Measurements from ENCODE around the gene TRIM71. TPM values are rescaled to one million over a fixed set of nuclear protein-coding genes. Genes with fewer than 3 reads are reported as not detected.

The TRIM71 gene
- total RNA-seq, 1 donor from 2014 or later = 0.52 TPM

- H3K36me3 ChIP-seq (ENCODE audit: control insufficient read depth in 3 of 3, insufficient read depth in 3 of 3, low read length in 3 of 3) = no peaks in the 10 kb centered on the region
- H3K9me3 ChIP-seq (ENCODE audit: control insufficient read depth in 3 of 3, low read length in 3 of 3) = no peaks in the 10 kb centered on the region
- no peaks in the 10 kb centered on the region for H3K27me3 ChIP-seq (ENCODE audit: control insufficient read depth in 3 of 3, insufficient read depth in 3 of 3, low read length in 3 of 3)
- no peak overlapping the region for H3K27ac ChIP-seq (ENCODE audit: low read depth, low read length)
- no peak overlapping the region for H3K4me3 ChIP-seq (ENCODE audit: low read length in 3 of 3)
- H3K9ac ChIP-seq (ENCODE audit: low read depth in 1 of 3, low read length in 3 of 3) = no peak overlapping the region
- no peaks in the 10 kb centered on the region for H3K4me1 ChIP-seq (ENCODE audit: control insufficient read depth in 3 of 3, insufficient read depth in 3 of 3, low read length in 3 of 3)
Measured at GRCh38 chr3:32848215-32848614, 30.4 kb downstream of the TRIM71 start.

DNA sequence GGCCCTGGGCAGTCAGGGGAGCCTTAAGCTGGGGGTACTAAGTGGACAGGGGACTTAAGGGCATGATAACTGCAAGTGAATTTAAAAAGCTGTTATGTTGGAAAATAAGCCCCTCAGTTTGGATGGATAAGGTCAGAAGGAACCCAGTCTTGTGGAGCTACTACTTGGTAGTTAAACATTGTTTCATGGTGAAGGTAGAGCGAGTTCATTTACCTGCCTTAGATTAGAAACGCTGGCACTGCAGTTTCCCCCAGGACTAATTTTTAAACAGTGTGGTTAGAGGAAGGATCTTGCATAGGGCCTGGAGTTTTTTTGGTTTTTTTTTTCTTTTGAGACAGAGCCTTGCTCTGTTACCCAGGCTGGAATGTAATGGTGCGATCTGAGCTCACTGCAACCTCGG, 31.2 kb downstream of the TRIM71 start:
- no peak overlapping the region for H3K4me3 ChIP-seq (ENCODE audit: low read length in 3 of 3)
- no peak overlapping the region for H3K27ac ChIP-seq (ENCODE audit: low read depth, low read length)
- no peaks in the 10 kb centered on the region for H3K4me1 ChIP-seq (ENCODE audit: control insufficient read depth in 3 of 3, insufficient read depth in 3 of 3, low read length in 3 of 3)
- no peaks in the 10 kb centered on the region for H3K27me3 ChIP-seq (ENCODE audit: control insufficient read depth in 3 of 3, insufficient read depth in 3 of 3, low read length in 3 of 3)
- no peaks in the 10 kb centered on the region for H3K36me3 ChIP-seq (ENCODE audit: control insufficient read depth in 3 of 3, insufficient read depth in 3 of 3, low read length in 3 of 3)
- H3K9me3 ChIP-seq (ENCODE audit: control insufficient read depth in 3 of 3, low read length in 3 of 3) = no peaks in the 10 kb centered on the region
- H3K9ac ChIP-seq (ENCODE audit: low read depth in 1 of 3, low read length in 3 of 3) = no peak overlapping the region

GRCh38 chr3:32850226-32850625, 32.4 kb downstream of the TRIM71 start:
- H3K4me1 ChIP-seq (ENCODE audit: control insufficient read depth in 3 of 3, insufficient read depth in 3 of 3, low read length in 3 of 3) = no peaks in the 10 kb centered on the region
- H3K27ac ChIP-seq (ENCODE audit: low read depth, low read length) = no peak overlapping the region
- no peaks in the 10 kb centered on the region for H3K36me3 ChIP-seq (ENCODE audit: control insufficient read depth in 3 of 3, insufficient read depth in 3 of 3, low read length in 3 of 3)
- no peak overlapping the region for H3K9ac ChIP-seq (ENCODE audit: low read depth in 1 of 3, low read length in 3 of 3)
- H3K27me3 ChIP-seq (ENCODE audit: control insufficient read depth in 3 of 3, insufficient read depth in 3 of 3, low read length in 3 of 3) = no peaks in the 10 kb centered on the region
- H3K4me3 ChIP-seq (ENCODE audit: low read length in 3 of 3) = no peak overlapping the region
- no peaks in the 10 kb centered on the region for H3K9me3 ChIP-seq (ENCODE audit: control insufficient read depth in 3 of 3, low read length in 3 of 3)

- H3K4me3 ChIP-seq (ENCODE audit: low read length in 3 of 3) = no peak overlapping the region
- no peak overlapping the region for H3K9ac ChIP-seq (ENCODE audit: low read depth in 1 of 3, low read length in 3 of 3)
- no peaks in the 10 kb centered on the region for H3K36me3 ChIP-seq (ENCODE audit: control insufficient read depth in 3 of 3, insufficient read depth in 3 of 3, low read length in 3 of 3)
- H3K27ac ChIP-seq (ENCODE audit: low read depth, low read length) = no peak overlapping the region
- H3K9me3 ChIP-seq (ENCODE audit: control insufficient read depth in 3 of 3, low read length in 3 of 3) = no peaks in the 10 kb centered on the region
- H3K4me1 ChIP-seq (ENCODE audit: control insufficient read depth in 3 of 3, insufficient read depth in 3 of 3, low read length in 3 of 3) = no peaks in the 10 kb centered on the region
- no peaks in the 10 kb centered on the region for H3K27me3 ChIP-seq (ENCODE audit: control insufficient read depth in 3 of 3, insufficient read depth in 3 of 3, low read length in 3 of 3)
Measured at GRCh38 chr3:32850636-32851035, 32.8 kb downstream of the TRIM71 start.

DNA sequence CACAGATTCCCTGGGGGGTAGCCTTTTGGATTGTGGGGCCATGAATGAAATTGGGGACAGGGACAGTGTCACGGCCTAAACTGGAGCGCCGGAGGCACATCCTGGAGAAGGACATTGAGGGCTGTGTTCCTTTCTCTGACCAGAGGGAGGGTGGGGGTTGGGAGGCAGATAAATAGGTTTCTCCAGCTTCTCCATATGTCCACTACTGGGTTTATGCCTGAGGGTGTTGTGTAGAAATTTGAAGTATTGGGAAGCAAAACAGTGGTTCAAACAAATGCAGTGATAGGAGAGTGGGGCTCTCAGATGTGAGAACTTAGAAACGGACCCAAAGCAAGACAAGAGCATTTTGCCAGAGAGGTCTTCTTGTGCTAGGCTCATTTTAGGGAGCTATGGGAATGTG, 34.3 kb downstream of the TRIM71 start:
- Histone ChIP-seq H3K9ac (ENCODE audit: low read depth in 1 of 3, low read length in 3 of 3) (no peak overlapping the region), H3K27ac (ENCODE audit: low read depth, low read length) (no peak overlapping the region), H3K27me3 (ENCODE audit: control insufficient read depth in 3 of 3, insufficient read depth in 3 of 3, low read length in 3 of 3) (no peaks in the 10 kb centered on the region), H3K4me1 (ENCODE audit: control insufficient read depth in 3 of 3, insufficient read depth in 3 of 3, low read length in 3 of 3) (no peaks in the 10 kb centered on the region), H3K4me3 (ENCODE audit: low read length in 3 of 3) (no peak overlapping the region), H3K36me3 (ENCODE audit: control insufficient read depth in 3 of 3, insufficient read depth in 3 of 3, low read length in 3 of 3) (no peaks in the 10 kb centered on the region), H3K9me3 (ENCODE audit: control insufficient read depth in 3 of 3, low read length in 3 of 3) (no peaks in the 10 kb centered on the region)

- Histone ChIP-seq H3K36me3 (ENCODE audit: control insufficient read depth in 3 of 3, insufficient read depth in 3 of 3, low read length in 3 of 3) (no peaks in the 10 kb centered on the region), H3K4me3 (ENCODE audit: low read length in 3 of 3) (no peak overlapping the region), H3K27me3 (ENCODE audit: control insufficient read depth in 3 of 3, insufficient read depth in 3 of 3, low read length in 3 of 3) (peaks cover 0 to 2% (median 0%) of the 10 kb centered on the region in 3 donors), H3K27ac (ENCODE audit: low read depth, low read length) (no peak overlapping the region), H3K4me1 (ENCODE audit: control insufficient read depth in 3 of 3, insufficient read depth in 3 of 3, low read length in 3 of 3) (no peaks in the 10 kb centered on the region), H3K9ac (ENCODE audit: low read depth in 1 of 3, low read length in 3 of 3) (no peak overlapping the region), H3K9me3 (ENCODE audit: control insufficient read depth in 3 of 3, low read length in 3 of 3) (no peaks in the 10 kb centered on the region)
Measured at GRCh38 chr3:32855350-32855953, 37.7 kb downstream of the TRIM71 start.

DNA sequence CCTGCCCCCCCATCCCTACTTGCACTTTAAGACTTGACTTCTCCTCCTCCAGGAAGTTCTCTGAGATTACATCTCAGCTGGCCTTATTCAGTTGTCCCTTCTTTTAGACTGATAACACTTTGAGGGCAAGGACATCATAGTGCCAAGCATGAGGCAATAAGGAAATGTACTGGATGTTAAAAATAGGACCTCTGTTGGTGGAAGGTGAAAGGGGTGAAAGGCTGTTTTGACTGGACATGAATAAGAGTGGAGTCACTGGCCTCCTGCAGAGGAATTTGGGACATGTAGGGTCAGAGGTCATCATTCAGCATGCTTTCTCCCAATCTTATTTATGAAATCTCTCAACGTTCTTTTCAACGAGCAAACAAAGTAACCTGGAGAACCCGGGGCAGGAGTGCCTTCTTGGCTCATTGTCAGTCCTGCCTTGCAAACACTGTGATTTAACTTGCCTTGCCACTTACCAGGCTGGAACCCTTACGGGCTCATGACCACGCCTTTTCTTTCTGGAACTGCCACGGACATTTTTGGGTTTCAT, 38.6 kb downstream of the TRIM71 start:
- no peak overlapping the region for H3K9ac ChIP-seq (ENCODE audit: low read depth in 1 of 3, low read length in 3 of 3)
- no peak overlapping the region for H3K4me3 ChIP-seq (ENCODE audit: low read length in 3 of 3)
- H3K36me3 ChIP-seq (ENCODE audit: control insufficient read depth in 3 of 3, insufficient read depth in 3 of 3, low read length in 3 of 3) = no peaks in the 10 kb centered on the region
- no peak overlapping the region for H3K27ac ChIP-seq (ENCODE audit: low read depth, low read length)
- H3K9me3 ChIP-seq (ENCODE audit: control insufficient read depth in 3 of 3, low read length in 3 of 3) = no peaks in the 10 kb centered on the region
- H3K4me1 ChIP-seq (ENCODE audit: control insufficient read depth in 3 of 3, insufficient read depth in 3 of 3, low read length in 3 of 3) = no peaks in the 10 kb centered on the region
- H3K27me3 ChIP-seq (ENCODE audit: control insufficient read depth in 3 of 3, insufficient read depth in 3 of 3, low read length in 3 of 3) = peaks cover 0 to 2% (median 0%) of the 10 kb centered on the region in 3 donors

DNA sequence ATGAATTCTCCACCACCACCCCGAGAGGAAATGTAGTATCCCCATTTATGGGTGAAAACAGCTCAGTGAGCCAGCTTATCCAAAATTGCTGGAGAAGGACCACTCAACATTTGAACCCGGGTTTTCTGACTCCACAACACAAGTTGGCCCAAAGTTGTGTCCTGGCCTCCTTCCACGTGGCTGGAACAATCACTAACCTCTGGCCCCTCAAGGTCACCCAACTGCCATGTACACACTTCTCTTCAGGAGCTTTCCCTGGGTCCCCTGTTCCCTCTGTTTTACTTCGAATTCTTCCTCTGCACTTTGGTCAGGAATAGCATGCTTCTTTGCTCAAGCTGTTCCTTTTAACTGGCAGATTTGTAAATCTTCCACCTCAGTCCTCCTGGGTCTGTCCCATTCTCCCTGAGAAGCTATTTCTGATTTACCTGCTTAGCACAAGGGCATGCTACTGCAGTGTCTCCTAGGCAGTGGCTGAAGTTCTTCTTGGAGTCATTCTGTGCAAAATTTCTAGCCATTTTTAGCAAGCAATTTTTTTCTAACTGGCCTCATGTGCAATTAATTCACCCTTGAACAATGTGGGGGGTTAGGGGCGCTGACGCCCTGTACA, 39.2 kb downstream of the TRIM71 start:
- H3K9ac ChIP-seq (ENCODE audit: low read depth in 1 of 3, low read length in 3 of 3) = no peak overlapping the region
- H3K9me3 ChIP-seq (ENCODE audit: control insufficient read depth in 3 of 3, low read length in 3 of 3) = no peaks in the 10 kb centered on the region
- no peak overlapping the region for H3K27ac ChIP-seq (ENCODE audit: low read depth, low read length)
- peaks cover 0 to 2% (median 0%) of the 10 kb centered on the region in 3 donors for H3K27me3 ChIP-seq (ENCODE audit: control insufficient read depth in 3 of 3, insufficient read depth in 3 of 3, low read length in 3 of 3)
- no peaks in the 10 kb centered on the region for H3K36me3 ChIP-seq (ENCODE audit: control insufficient read depth in 3 of 3, insufficient read depth in 3 of 3, low read length in 3 of 3)
- H3K4me1 ChIP-seq (ENCODE audit: control insufficient read depth in 3 of 3, insufficient read depth in 3 of 3, low read length in 3 of 3) = no peaks in the 10 kb centered on the region
- no peak overlapping the region for H3K4me3 ChIP-seq (ENCODE audit: low read length in 3 of 3)

DNA sequence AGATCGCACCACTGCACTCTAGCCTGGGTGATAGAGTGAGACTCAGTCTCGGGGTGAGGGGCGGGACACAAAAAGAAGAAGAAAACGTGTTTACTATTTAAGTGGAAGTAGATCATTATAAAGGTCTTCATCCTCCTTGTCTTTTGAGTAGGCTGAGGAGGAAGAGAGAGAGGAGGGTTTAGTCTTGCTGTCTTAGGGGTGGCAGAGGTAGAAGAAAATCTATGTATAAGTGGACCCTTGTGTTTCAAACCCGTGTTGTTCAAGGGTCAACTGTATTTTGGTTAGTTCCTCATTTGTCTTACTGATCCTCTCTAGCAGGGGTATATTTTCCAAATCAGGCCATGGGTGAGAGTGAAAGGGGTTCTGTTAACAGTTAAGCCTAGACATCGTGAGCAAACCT, 40.1 kb downstream of the TRIM71 start:
- Histone ChIP-seq H3K9ac (ENCODE audit: low read depth in 1 of 3, low read length in 3 of 3) (no peak overlapping the region), H3K4me1 (ENCODE audit: control insufficient read depth in 3 of 3, insufficient read depth in 3 of 3, low read length in 3 of 3) (no peaks in the 10 kb centered on the region), H3K27me3 (ENCODE audit: control insufficient read depth in 3 of 3, insufficient read depth in 3 of 3, low read length in 3 of 3) (peaks cover 0 to 2% (median 0%) of the 10 kb centered on the region in 3 donors), H3K9me3 (ENCODE audit: control insufficient read depth in 3 of 3, low read length in 3 of 3) (no peaks in the 10 kb centered on the region), H3K27ac (ENCODE audit: low read depth, low read length) (no peak overlapping the region), H3K36me3 (ENCODE audit: control insufficient read depth in 3 of 3, insufficient read depth in 3 of 3, low read length in 3 of 3) (no peaks in the 10 kb centered on the region), H3K4me3 (ENCODE audit: low read length in 3 of 3) (no peak overlapping the region)

GRCh38 chr3:32859604-32860237, 41.9 kb downstream of the TRIM71 start:
- H3K4me1 ChIP-seq (ENCODE audit: control insufficient read depth in 3 of 3, insufficient read depth in 3 of 3, low read length in 3 of 3) = no peaks in the 10 kb centered on the region
- H3K27me3 ChIP-seq (ENCODE audit: control insufficient read depth in 3 of 3, insufficient read depth in 3 of 3, low read length in 3 of 3) = peaks cover 0 to 2% (median 0%) of the 10 kb centered on the region in 3 donors
- H3K4me3 ChIP-seq (ENCODE audit: low read length in 3 of 3) = no peak overlapping the region
- H3K27ac ChIP-seq (ENCODE audit: low read depth, low read length) = no peak overlapping the region
- no peak overlapping the region for H3K9ac ChIP-seq (ENCODE audit: low read depth in 1 of 3, low read length in 3 of 3)
- H3K9me3 ChIP-seq (ENCODE audit: control insufficient read depth in 3 of 3, low read length in 3 of 3) = no peaks in the 10 kb centered on the region
- no peaks in the 10 kb centered on the region for H3K36me3 ChIP-seq (ENCODE audit: control insufficient read depth in 3 of 3, insufficient read depth in 3 of 3, low read length in 3 of 3)

Measured in skeletal muscle tissue (tissue), 4 donors.